Endothelial cell of hepatic sinusoid (primary cell): ENCODE measurements around the gene ANKS3.

Experiments
- in situ Hi-C: cut with HindIII; loops from 2 replicates; pipeline ENCODE4 v1.10.0; 2017; ENCODE audit warnings: low sequenced_read_pairs

The ANKS3 gene

DNA sequence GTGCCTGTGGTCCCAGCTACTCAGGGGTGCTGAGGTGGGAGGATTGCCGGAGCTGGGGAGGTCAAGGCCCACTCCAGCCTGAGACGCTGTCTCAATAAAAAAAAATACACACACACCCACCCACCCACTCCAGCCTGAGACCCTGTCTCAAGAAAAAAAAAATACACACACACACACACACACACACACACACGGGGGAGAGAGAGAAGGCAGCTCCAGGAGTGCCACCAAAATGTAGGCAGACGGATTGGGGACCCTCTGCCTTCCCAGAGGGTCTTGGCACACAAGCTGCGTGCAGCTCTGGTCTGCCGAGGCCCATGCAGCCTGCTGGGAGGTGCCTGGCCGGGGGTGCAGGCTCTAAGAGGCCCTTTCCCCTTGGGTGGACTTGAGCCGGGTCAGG is 46.7 kb downstream of the ANKS3 start:
- in situ Hi-C loops = no loop called here

DNA sequence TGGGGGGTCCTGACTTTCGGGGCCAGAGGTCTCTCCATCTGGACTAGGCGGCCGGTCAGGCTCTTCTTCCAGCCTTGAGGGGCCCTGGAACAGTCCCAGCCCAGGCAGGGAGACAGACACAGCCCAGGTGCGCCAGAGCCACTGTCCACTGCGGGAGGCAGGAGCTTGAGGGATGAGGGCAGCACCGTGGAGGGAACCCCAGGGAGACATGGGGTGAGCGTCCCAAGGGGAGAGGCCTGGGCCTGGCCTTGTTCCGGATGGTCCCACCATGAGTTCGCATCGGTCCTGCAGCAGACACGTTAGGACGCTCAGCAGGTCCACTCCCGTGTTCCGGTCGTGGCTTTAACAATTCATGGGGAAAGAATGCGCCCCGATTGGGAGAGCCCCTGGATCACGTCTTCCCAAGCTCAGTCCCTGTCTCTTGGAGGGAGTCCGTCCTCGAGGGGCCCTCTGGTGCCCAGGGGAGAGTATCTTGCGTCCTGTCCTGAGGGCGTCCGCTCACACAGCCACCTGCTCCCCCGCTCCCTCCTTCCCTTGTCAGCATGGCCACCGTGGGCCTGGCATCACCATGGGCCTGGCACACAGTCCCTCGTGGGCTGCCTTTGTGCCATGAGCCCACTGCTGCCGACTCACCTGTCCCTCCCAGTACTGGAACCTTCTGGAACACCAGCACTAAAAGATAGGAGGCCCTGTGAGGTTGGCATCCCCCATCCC is 47.4 kb downstream of the ANKS3 start:
- in situ Hi-C loops = no loop called here

DNA sequence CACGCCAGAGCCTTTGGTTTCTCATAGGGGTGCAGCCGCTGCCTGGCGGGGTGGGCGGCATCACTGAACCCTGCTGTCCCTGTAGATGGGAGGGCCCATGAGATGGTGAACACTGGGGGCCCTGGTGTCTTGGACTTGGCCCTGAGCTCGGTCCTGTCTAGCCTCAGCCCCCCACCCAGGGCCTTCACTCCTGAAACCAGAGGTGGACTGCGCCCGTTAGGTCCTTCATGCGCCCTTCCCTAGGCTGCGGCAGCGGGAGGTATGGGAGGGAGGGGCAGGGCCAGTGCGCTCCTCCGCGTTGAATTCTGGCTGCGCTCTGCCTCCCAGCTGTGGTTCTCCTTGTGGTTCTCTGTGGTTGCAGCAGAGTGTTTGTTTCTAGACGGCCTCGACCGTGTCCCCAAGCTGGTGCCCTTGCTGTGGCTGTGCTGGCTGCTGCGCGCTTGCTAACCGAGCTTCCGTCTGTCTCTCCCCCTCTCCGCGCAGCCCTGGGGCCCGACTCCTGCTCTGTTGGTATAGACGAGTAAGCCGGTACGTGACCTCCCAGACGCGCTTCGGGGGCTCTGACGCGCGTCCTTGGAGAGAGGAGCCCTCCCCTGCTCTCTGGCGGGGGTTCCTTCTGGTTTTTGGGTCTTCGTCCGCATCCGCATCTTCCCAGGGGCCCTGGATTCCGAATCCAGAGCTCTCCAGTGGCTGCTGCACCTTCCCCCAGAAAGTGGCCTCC is 48.1 kb downstream of the ANKS3 start:
- in situ Hi-C loops = no loop called here

GRCh38 chr16:4685292-4685691 is 48.8 kb downstream of the ANKS3 start:
- in situ Hi-C loops = no loop called here

GRCh38 chr16:4684763-4685162 is 49.3 kb downstream of the ANKS3 start:
- in situ Hi-C loops = loop anchor here (5.0 kb wide), 1 partner anchor 42 kb away; no protein-coding TSS in a partner anchor

DNA sequence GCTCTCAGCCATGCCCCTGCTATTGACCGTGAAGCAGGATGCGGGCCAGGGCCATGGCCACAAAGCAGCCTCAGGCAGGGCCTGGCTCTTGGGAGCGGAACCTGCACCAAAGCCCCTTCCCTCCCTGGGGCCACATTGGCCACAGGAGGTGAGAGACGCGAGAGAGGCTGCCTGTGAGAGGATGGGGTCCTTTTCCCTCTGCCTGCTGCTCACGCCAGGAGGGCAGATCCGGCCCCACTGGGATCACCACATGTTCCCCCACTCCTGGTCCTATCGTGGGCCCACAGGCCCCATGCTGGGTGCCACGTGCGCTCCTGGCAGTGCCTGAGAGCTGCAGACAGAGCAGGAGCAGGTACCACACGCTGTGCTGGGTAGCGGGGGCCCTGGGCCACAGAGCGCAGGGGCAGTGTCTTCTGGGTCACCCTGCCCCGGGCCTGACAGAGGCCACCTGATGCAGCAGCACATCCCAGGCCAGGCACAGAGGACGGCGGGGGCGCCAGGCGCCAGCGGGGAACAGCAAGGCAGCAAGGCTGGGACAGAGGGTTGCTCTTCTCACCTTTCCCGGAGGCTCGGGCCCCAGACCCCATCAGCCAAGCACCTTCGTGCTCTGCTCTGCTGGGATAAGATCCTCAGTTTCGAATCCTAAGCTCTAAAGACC is 49.9 kb downstream of the ANKS3 start:
- in situ Hi-C loops = loop anchor here (5.0 kb wide), 1 partner anchor 42 kb away; no protein-coding TSS in a partner anchor

GRCh38 chr16:4683255-4684057 is 50.6 kb downstream of the ANKS3 start:
- in situ Hi-C loops = loop anchor here (5.0 kb wide), 1 partner anchor 41 kb away; no protein-coding TSS in a partner anchor

- in situ Hi-C loops = loop anchor here (5.0 kb wide), 1 partner anchor 40 kb away; no protein-coding TSS in a partner anchor
Observed at GRCh38 chr16:4682616-4683254, 51.3 kb downstream of the ANKS3 start.

- in situ Hi-C loops = loop anchor here (5.0 kb wide), 1 partner anchor 40 kb away; no protein-coding TSS in a partner anchor
Observed at GRCh38 chr16:4682084-4682591, 51.9 kb downstream of the ANKS3 start.

DNA sequence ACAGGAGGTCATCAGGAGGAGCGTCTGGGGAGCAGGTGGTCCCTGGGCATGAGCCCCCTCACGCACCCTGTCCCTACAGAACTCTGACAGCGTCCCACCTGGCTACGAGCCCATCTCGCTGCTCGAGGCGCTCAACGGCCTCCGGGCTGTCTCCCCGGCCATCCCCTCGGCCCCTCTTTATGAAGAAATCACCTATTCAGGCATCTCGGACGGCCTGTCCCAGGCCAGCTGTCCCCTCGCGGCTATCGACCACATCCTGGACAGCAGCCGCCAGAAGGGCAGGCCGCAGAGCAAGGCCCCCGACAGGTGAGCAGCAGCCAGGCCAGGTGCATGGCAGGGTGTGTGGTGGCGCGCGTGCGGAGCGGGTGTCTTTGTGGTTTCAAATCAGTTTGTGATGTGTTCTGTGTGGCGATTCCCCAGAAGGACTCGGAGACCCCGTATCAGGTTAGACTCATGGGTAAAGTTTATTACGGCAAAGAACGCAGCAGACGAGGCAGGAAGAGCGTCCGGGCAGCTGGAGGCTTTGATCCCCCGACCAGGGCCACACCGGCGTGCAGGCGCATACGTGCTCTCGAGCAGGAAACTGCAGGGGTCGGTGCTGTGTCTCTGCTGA is 52.5 kb downstream of the ANKS3 start:
- in situ Hi-C loops = loop anchor here (5.0 kb wide), 1 partner anchor 39 kb away; no protein-coding TSS in a partner anchor

DNA sequence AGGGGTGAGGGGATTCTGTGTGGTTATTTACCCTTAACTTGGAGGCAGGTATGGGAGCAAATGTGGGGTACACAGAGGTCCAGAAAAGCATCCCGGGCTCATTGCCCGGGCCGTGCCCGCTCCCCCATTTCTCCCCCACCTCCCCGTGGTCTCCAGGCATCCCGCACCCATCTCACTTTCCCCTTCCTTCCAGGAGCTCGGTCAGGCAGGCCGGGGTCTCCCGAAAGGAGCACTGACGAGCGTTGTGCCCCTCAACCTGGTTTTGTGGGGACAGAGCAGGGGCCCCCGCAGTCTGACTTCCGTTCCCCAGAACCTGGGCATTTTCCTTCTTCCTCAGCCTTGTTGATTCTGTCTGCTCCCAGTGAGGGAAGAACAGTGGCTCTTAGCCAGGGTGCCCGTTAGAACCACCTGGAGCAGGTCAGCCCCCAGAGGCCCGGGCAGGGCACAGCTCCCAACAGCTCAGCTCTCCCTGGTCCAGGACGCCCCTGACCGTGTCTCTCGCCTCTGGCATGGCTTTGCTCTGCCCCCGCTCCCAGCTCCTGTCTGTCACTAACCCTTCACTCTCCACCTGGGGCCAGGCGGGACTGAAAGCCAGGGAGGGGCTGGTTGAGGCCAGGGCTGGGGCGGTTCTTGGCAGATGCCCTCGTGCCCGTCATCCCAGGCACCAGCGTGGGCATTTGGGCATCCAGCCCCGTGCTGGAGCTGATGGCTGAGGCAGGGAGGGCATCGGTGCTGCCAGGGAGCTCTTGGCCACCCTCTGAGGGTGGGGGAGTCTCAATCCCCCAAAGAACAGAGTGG is 53.2 kb downstream of the ANKS3 start:
- in situ Hi-C loops = loop anchor here (5.0 kb wide), 1 partner anchor 39 kb away; no protein-coding TSS in a partner anchor

DNA sequence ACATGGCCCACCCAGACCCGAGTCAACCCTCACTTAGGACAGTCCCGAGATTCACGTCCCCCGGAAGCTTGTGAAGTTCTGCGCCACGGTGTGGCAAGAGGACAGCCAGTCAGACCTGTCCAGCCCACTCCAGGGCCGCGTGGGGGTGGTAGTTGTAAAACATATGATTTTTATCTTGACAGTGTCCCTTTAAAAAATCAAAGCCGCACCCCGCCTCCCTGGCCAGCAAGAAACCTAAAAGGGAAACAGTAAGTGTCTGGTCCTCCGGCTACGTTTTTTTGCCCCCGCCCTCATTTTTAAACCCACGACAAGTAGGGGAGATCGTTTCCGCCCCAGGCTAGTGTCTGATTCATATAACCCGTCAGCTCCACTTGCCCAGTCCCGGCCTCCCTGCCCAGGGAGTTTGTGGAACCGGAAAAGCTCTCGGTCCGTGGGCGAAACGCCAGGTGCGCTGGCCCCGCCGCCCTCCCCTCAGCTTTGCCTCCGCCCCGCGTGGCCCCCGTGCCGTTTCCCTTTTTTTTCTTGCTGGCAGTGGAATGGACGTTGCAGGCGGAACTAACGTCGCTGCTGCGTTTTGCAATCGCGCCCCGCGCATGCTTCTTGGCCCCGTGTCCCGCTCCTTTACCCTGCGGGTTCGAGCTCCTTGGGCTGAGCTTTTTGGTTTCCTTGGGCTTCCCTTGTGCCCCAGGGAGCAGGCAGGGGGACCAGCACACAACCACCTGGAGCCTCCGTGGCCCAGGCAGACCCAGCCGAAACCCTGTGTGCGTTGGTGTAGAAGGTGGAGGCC is 54.0 kb downstream of the ANKS3 start:
- in situ Hi-C loops = loop anchor here (5.0 kb wide), 1 partner anchor 38 kb away; no protein-coding TSS in a partner anchor

DNA sequence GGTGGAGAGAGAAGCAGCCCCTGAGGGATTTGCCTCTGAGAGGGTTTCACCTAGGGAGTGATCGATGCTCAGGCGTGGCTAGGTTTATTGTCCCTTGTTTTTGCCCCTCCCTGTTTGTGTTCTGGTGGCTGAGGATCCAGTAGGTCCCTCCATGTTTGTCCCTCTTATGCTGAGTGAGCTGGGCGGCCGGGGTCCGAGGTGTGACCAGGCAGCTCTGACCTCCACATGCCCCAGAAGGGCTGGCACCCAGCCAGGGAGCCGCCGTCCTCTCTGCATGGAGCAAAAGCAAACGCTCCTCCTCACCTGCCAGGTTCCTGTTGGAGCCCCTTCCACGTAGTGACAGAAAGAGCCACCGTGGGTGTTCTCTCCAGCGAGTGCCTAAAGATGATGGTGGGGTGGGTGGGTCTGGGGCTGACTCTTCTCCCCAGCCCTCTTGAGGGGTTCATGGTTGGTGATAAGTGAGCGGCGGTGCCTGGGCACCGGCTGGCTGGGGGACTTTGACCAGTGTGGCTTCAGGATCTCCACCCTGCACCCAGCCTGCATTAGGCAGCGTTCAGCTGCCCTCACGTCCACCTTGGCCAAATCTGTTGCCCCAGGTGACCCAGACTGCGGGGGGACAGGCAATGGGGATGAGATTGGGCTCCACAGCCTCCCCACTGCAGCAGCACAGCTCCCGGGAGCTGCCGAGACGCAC is 54.8 kb downstream of the ANKS3 start:
- in situ Hi-C loops = no loop called here

DNA sequence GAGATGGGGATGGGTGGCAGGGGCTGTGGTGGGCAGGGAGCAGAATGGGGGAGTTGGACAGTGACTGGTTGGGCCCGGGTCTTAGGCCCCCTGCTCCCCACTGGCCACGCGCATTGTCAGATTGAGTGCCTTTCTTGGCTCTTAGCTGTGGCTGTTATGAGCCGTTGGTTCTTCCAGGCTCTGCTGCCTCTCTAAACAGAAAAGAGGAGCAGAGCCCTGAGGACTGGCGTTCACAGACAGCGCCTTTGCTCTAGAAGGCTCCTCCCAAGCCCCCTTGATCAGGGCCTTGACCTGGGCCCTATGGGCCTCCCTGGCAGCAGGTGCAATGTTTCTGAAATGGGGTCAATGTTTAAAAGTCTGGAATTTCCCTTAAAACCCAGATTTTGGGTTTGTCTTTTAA is 55.5 kb downstream of the ANKS3 start:
- in situ Hi-C loops = no loop called here

DNA sequence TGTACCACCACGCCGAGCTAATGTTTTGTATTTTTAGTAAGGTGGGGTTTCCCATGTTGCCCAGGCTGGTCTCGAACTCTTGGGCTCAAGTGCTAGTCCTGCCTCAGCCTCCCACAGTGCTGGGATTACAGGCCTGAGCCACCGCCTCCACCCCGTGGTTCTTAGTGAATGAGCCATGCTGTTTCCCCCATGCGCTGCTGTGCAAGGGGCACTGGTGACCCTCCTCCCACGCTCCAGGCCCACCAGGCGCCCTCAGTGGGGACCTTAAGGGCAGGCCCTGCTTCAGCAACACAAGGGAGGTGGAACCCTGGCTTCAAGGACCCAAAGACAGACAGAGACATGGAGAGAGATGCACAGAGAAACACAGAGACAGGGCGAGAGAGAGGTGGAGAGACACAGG is 56.1 kb downstream of the ANKS3 start:
- in situ Hi-C loops = no loop called here

DNA sequence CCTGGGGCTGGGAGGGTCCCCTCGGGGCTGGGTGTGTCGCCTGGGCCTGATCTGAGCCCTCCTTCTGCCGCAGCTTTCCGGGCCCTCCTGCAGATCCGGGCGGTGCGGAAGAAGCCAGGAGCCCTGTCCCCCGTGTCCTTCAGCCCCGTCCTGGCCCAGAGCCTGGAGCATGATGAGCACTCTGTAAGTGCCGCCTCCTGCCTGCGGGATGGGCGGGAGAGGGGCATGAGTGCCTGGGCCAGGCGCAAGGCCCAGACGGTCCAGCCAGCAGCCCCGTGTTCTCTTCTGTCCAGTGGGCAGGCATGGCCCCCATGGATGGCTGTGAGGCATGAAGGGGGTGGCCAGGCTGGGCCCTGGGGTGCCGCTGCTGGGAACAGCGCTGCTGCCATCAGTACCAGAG is 56.7 kb downstream of the ANKS3 start:
- in situ Hi-C loops = no loop called here

DNA sequence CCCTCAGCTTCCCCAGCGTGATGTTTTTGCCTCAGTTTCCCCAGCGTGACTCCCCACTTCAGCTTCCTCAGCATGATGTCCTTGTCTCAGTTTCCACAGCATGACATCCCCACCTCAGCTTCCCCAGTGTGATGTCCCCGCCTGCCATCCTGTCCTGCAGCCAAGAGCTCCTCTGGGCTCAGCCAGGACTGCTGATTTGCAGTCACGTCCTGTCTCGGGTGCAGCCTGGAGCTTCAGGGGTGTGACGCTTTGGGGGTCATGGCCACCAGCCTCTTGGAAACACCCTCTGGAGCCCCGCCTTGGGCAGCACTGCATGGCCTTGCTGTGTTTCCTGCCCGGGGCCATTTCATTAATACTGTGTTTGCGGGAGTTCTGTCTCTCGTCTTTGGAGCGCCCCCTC is 57.2 kb downstream of the ANKS3 start:
- in situ Hi-C loops = no loop called here
